Astrocyte (in vitro differentiated cells and primary cell): ENCODE data around the gene AQP3. TPM values are rescaled to one million over a fixed set of nuclear protein-coding genes. Genes with fewer than 3 reads are reported as not detected.
"Not testable (repeated sequence)": the region's sequence is repeated elsewhere in the genome, so short reads cannot be mapped to it uniquely, and the experiment has no call there.

Experiments
- DNase-seq: peaks from one replicate; pipeline ENCODE4 v3.0.0-alpha.2; 2010; ENCODE audit warnings: low read depth
- FAIRE-seq: peaks from 2 replicates; lab custom pipeline; 2011; peaks lifted over from hg19 to GRCh38; lab: Jason Lieb, UNC
- H2AFZ ChIP-seq: 2 replicates; pipeline ENCODE4 v1.6.0; 2012; ENCODE audit warnings: low read depth, low read length, inconsistent platforms
- H3K27ac ChIP-seq: 2 replicates; pipeline ENCODE4 v1.5.1; 2011; ENCODE audit warnings: low read depth, low read length, inconsistent platforms
- H3K27me3 ChIP-seq: 2 replicates; pipeline ENCODE4 v1.6.0; 2011; ENCODE audit warnings: low read length, inconsistent platforms; ENCODE audit not compliant: insufficient read depth
- H3K36me3 ChIP-seq: 2 replicates; pipeline ENCODE4 v1.5.1; 2011; ENCODE audit warnings: low read length, inconsistent platforms; ENCODE audit not compliant: insufficient read depth
- H3K4me1 ChIP-seq: 2 replicates; pipeline ENCODE4 v1.5.1; 2011; ENCODE audit warnings: low read length, inconsistent platforms; ENCODE audit not compliant: insufficient read depth
- H3K4me2 ChIP-seq: 2 replicates; pipeline ENCODE4 v1.6.0; 2012; ENCODE audit warnings: low read length, inconsistent platforms
- H3K4me3 ChIP-seq: 2 replicates; pipeline ENCODE4 v1.5.1; 2011; ENCODE audit warnings: low read depth, mild to moderate bottlenecking, low read length, inconsistent platforms; ENCODE audit not compliant: insufficient read depth
- H3K79me2 ChIP-seq: 2 replicates; pipeline ENCODE4 v1.6.0; 2012; ENCODE audit warnings: mild to moderate bottlenecking, low read length, inconsistent platforms; ENCODE audit not compliant: insufficient read depth
- H3K9ac ChIP-seq: 2 replicates; pipeline ENCODE4 v1.6.0; 2012; ENCODE audit warnings: mild to moderate bottlenecking, low read length, inconsistent platforms
- H3K9me3 ChIP-seq: 2 replicates; pipeline ENCODE4 v1.5.1; 2012; ENCODE audit warnings: low read depth, mild to moderate bottlenecking, low read length, inconsistent platforms; ENCODE audit not compliant: insufficient read depth
- H4K20me1 ChIP-seq: 2 replicates; pipeline ENCODE4 v1.6.0; 2012; ENCODE audit warnings: low read length, inconsistent platforms; ENCODE audit not compliant: insufficient read depth
- H3K27ac Mint-ChIP-seq: one replicate; pipeline ENCODE4 v1.8.0; 2021; ENCODE audit warnings: mild to moderate bottlenecking, mixed read lengths; ENCODE audit not compliant: unreplicated experiment
- H3K27me3 Mint-ChIP-seq: one replicate; pipeline ENCODE4 v1.8.0; 2021; ENCODE audit warnings: low read depth, mixed read lengths; ENCODE audit not compliant: unreplicated experiment
- H3K36me3 Mint-ChIP-seq: one replicate; pipeline ENCODE4 v1.8.0; 2021; ENCODE audit warnings: low read depth, mixed read lengths; ENCODE audit not compliant: unreplicated experiment
- H3K4me1 Mint-ChIP-seq: one replicate; pipeline ENCODE4 v1.8.0; 2021; ENCODE audit warnings: low read depth, mixed read lengths; ENCODE audit not compliant: unreplicated experiment
- H3K4me3 Mint-ChIP-seq: one replicate; pipeline ENCODE4 v1.8.0; 2021; ENCODE audit warnings: mild to moderate bottlenecking, moderate library complexity, mixed read lengths; ENCODE audit not compliant: unreplicated experiment
- H3K9me3 Mint-ChIP-seq: one replicate; pipeline ENCODE4 v1.8.0; 2021; ENCODE audit warnings: mild to moderate bottlenecking, mixed read lengths; ENCODE audit not compliant: unreplicated experiment
- CTCF ChIP-seq: IDR thresholded peaks from 2 replicates; pipeline ENCODE4 v1.5.1; 2011; ENCODE audit warnings: low read depth, mild to moderate bottlenecking, inconsistent platforms, low read length, moderate library complexity; ENCODE audit not compliant: insufficient read depth
- EZH2 ChIP-seq: IDR thresholded peaks from 2 replicates; pipeline ENCODE4 v1.6.1; 2012; ENCODE audit warnings: mild to moderate bottlenecking, low read length, inconsistent platforms; ENCODE audit not compliant: insufficient read depth
- total RNA-seq: library from RNA; stranded (reverse); gene quantifications from 2 replicates; pipeline ENCODE4 v1.2.1, GENCODE V29; 2021

AQP3 gene
- total RNA-seq, 1 donor from 2014 or later = 3.2 TPM

GRCh38 chr9:33403941-33404787 is 43.2 kb downstream of the AQP3 start:
- no peaks in the 10 kb centered on the region for H3K79me2 ChIP-seq
- no peaks in the 10 kb centered on the region for H3K9me3 ChIP-seq
- H3K4me1 ChIP-seq = no peaks in the 10 kb centered on the region
- no peak overlapping the region for H3K27ac Mint-ChIP-seq
- TF ChIP-seq EZH2 (no peak), CTCF (no peak)
- no peaks in the 10 kb centered on the region for H4K20me1 ChIP-seq
- no peaks in the 10 kb centered on the region for H3K27me3 ChIP-seq
- H3K4me1 Mint-ChIP-seq = peaks cover 7% of the 10 kb centered on the region
- peaks cover 30% of the 10 kb centered on the region for H3K27me3 Mint-ChIP-seq
- no peak overlapping the region for H3K27ac ChIP-seq
- no peak overlapping the region for H3K4me2 ChIP-seq
- no peak overlapping the region for H2AFZ ChIP-seq
- peaks cover 2% of the 10 kb centered on the region for H3K9me3 Mint-ChIP-seq
- H3K4me3 Mint-ChIP-seq = no peak overlapping the region
- FAIRE-seq = no peak
- H3K4me3 ChIP-seq = no peak overlapping the region
- no peak for DNase-seq
- H3K9ac ChIP-seq = no peak overlapping the region
- H3K36me3 ChIP-seq = no peaks in the 10 kb centered on the region
- H3K36me3 Mint-ChIP-seq = no peaks in the 10 kb centered on the region

- not testable (repeated sequence) for H3K27ac ChIP-seq, H3K79me2 ChIP-seq, H3K9ac ChIP-seq, H3K27ac Mint-ChIP-seq, H3K9me3 ChIP-seq, H4K20me1 ChIP-seq, H2AFZ ChIP-seq, H3K4me3 ChIP-seq, H3K9me3 Mint-ChIP-seq, H3K4me2 ChIP-seq, H3K27me3 ChIP-seq, H3K4me3 Mint-ChIP-seq, H3K36me3 Mint-ChIP-seq, FAIRE-seq, DNase-seq, H3K36me3 ChIP-seq, H3K4me1 ChIP-seq
- H3K27me3 Mint-ChIP-seq = peaks cover 32% of the 10 kb centered on the region
- peaks cover 11% of the 10 kb centered on the region for H3K4me1 Mint-ChIP-seq
Measured at GRCh38 chr9:33402371-33402770, 45.0 kb downstream of the AQP3 start, which contains the start of gene AQP7. Gene AQP7, minus strand, starts transcription at chr9:33402568. Its CDS starts 1,306 bp downstream, at chr9:33401262.

- H4K20me1 ChIP-seq, DNase-seq, H3K9me3 ChIP-seq, H3K36me3 ChIP-seq, H3K4me3 Mint-ChIP-seq, H3K4me3 ChIP-seq, H3K9me3 Mint-ChIP-seq, H3K79me2 ChIP-seq, H2AFZ ChIP-seq, H3K36me3 Mint-ChIP-seq, H3K27ac Mint-ChIP-seq, H3K27ac ChIP-seq, H3K4me2 ChIP-seq, H3K4me1 ChIP-seq, FAIRE-seq, H3K9ac ChIP-seq, H3K27me3 ChIP-seq: not testable (repeated sequence)
- Mint-ChIP-seq H3K27me3 (peaks cover 29% of the 10 kb centered on the region), H3K4me1 (peaks cover 11% of the 10 kb centered on the region)
Measured at GRCh38 chr9:33401809-33402208, 45.6 kb downstream of the AQP3 start.

- H3K27ac ChIP-seq, H3K27ac Mint-ChIP-seq, H3K36me3 ChIP-seq, H3K4me3 ChIP-seq, H3K9ac ChIP-seq, H3K27me3 ChIP-seq, H3K4me1 ChIP-seq, H4K20me1 ChIP-seq, H3K4me2 ChIP-seq, H3K4me3 Mint-ChIP-seq, DNase-seq, FAIRE-seq, H3K9me3 ChIP-seq, H3K9me3 Mint-ChIP-seq, H3K79me2 ChIP-seq, H2AFZ ChIP-seq, H3K36me3 Mint-ChIP-seq: not testable (repeated sequence)
- H3K27me3 Mint-ChIP-seq = peaks cover 33% of the 10 kb centered on the region
- H3K4me1 Mint-ChIP-seq = peaks cover 11% of the 10 kb centered on the region
Measured at GRCh38 chr9:33399047-33399446, 48.3 kb downstream of the AQP3 start.

- not testable (repeated sequence) for H3K9ac ChIP-seq, H4K20me1 ChIP-seq, H3K36me3 ChIP-seq, DNase-seq, H3K27me3 ChIP-seq, H3K9me3 ChIP-seq, H3K9me3 Mint-ChIP-seq, H3K4me3 Mint-ChIP-seq, H3K27ac ChIP-seq, H3K79me2 ChIP-seq, H3K4me1 ChIP-seq, H3K36me3 Mint-ChIP-seq, H2AFZ ChIP-seq, H3K4me3 ChIP-seq, H3K4me2 ChIP-seq, H3K27ac Mint-ChIP-seq, FAIRE-seq
- H3K27me3 Mint-ChIP-seq = peaks cover 39% of the 10 kb centered on the region
- peaks cover 15% of the 10 kb centered on the region for H3K4me1 Mint-ChIP-seq
Measured at GRCh38 chr9:33397801-33398200, 49.6 kb downstream of the AQP3 start.
